Naive thymus-derived CD4-positive, alpha-beta T cell (primary cell): ENCODE results near the gene AFF2. TPM values are rescaled to one million over a fixed set of nuclear protein-coding genes. Genes with fewer than 3 reads are reported as not detected.

Experiments
- ATAC-seq: fragments of 150-1000 bp; cut with Tn5 transposase; 2 replicates; pipeline ENCODE4 v1.10.0; 2021; ENCODE audit warnings: mild to moderate bottlenecking, moderate library complexity
- CTCF ChIA-PET: fragments of 350-600 bp; sonication (Branson Sonifier 250); formaldehyde crosslinking; loops from one replicate; lab custom pipeline; 2021; ENCODE audit warnings: antibody characterized with exemption; lab: Charles Lee
- POLR2A ChIA-PET: fragments of 350-600 bp; sonication (Branson Sonifier 250); formaldehyde crosslinking; loops from one replicate; lab custom pipeline; 2021; ENCODE audit warnings: antibody characterized with exemption, inconsistent platforms; lab: Charles Lee
- DNase-seq, 9 donors: peaks; one replicate each; pipeline versions ENCODE4 v3.0.0 to v3.0.0-alpha.2; 2020 to 2022; ENCODE audit warnings: mixed read lengths in 1 of 9
- H3K27ac ChIP-seq: one replicate; pipeline ENCODE4 v1.7.0; 2013; ENCODE audit warnings: mild to moderate bottlenecking, low read depth, low read length, moderate library complexity
- H3K27me3 ChIP-seq, 2 donors: one replicate each; pipeline ENCODE4 v1.7.0; 2013; ENCODE audit warnings: low read length in 2 of 2, mild to moderate bottlenecking in 2 of 2, moderate library complexity in 2 of 2; ENCODE audit not compliant: control insufficient read depth in 2 of 2, insufficient read depth in 2 of 2
- H3K36me3 ChIP-seq, 3 experiments: 1 replicate in 2 of 3; 2 replicates in 1 of 3; pipeline ENCODE4 v1.7.0; 2013; ENCODE audit warnings: low read length in 3 of 3, mild to moderate bottlenecking in 3 of 3, moderate library complexity in 1 of 3; ENCODE audit not compliant: insufficient read depth in 3 of 3, control insufficient read depth in 2 of 3
- H3K4me1 ChIP-seq, 2 donors: one replicate each; pipeline ENCODE4 v1.7.0; 2013; ENCODE audit warnings: low read length in 2 of 2, mild to moderate bottlenecking in 2 of 2, moderate library complexity in 1 of 2; ENCODE audit not compliant: control insufficient read depth in 2 of 2, insufficient read depth in 2 of 2
- H3K4me3 ChIP-seq: 2 replicates; pipeline ENCODE4 v1.7.0; 2013; ENCODE audit warnings: mild to moderate bottlenecking, low read length
- H3K9me3 ChIP-seq, 3 experiments: 1 replicate in 2 of 3; 2 replicates in 1 of 3; pipeline ENCODE4 v1.7.0; 2013; ENCODE audit warnings: low read length in 3 of 3; ENCODE audit not compliant: control insufficient read depth in 2 of 3
- H3K27ac Mint-ChIP-seq, 9 donors: one replicate each; pipeline ENCODE4 v1.8.0; 2020 to 2022; ENCODE audit warnings: mixed read lengths in 9 of 9, mild to moderate bottlenecking in 8 of 9, moderate library complexity in 5 of 9, inconsistent platforms in 2 of 9
- H3K27me3 Mint-ChIP-seq, 5 donors: one replicate each; pipeline ENCODE4 v1.8.0; 2021 to 2022; ENCODE audit warnings: mixed read lengths in 5 of 5, mild to moderate bottlenecking in 1 of 5
- H3K36me3 Mint-ChIP-seq, 5 donors: one replicate each; pipeline ENCODE4 v1.8.0; 2020 to 2022; ENCODE audit warnings: mixed read lengths in 5 of 5, mild to moderate bottlenecking in 3 of 5, inconsistent platforms in 1 of 5
- H3K4me1 Mint-ChIP-seq, 7 donors: one replicate each; pipeline ENCODE4 v1.8.0; 2020 to 2022; ENCODE audit warnings: mixed read lengths in 7 of 7, mild to moderate bottlenecking in 3 of 7, inconsistent platforms in 1 of 7
- H3K4me3 Mint-ChIP-seq, 10 donors: one replicate each; pipeline ENCODE4 v1.8.0; 2020 to 2022; ENCODE audit warnings: mild to moderate bottlenecking in 10 of 10, mixed read lengths in 10 of 10, moderate library complexity in 6 of 10, inconsistent platforms in 2 of 10
- H3K9me3 Mint-ChIP-seq, 11 donors: one replicate each; pipeline ENCODE4 v1.8.0; 2020 to 2022; ENCODE audit warnings: mixed read lengths in 11 of 11, mild to moderate bottlenecking in 4 of 11, inconsistent platforms in 1 of 11, moderate library complexity in 1 of 11
- intact Hi-C, 2 donors: fragments of 100-400 bp; cut with micrococcal nuclease; formaldehyde crosslinking; loops; one replicate each; pipeline ENCODE4 v1.15.1; 2023
- polyA plus RNA-seq, 2 donors: library from polyadenylated mRNA; unstranded; fragments of 300-500 nt; fragmentation: Illumina TruSeq; gene quantifications; one replicate each; pipeline ENCODE4 v1.2.3, GENCODE V29; 2021
- total RNA-seq, 6 experiments: library from RNA in 5 of 6; stranded (reverse) in 5 of 6; gene quantifications; 1 replicate in 5 of 6; 2 replicates in 1 of 6; pipeline ENCODE4 v1.2.3 and lab custom pipeline; 2021 to 2026

AFF2 gene
- total and polyA plus RNA-seq, 7 experiments from 2014 or later = 0.31 to 6.0 (median 2.8) TPM

GRCh38 chrX:149002320-149002719 lies 501.9 kb downstream of the AFF2 start:
- no peaks in the 10 kb centered on the region for H3K9me3 Mint-ChIP-seq
- no peak overlapping the region for H3K4me3 Mint-ChIP-seq
- no peak for ATAC-seq
- Histone ChIP-seq H3K27ac (no peak overlapping the region), H3K36me3 (no peaks in the 10 kb centered on the region), H3K4me1 (no peaks in the 10 kb centered on the region), H3K4me3 (no peak overlapping the region), H3K9me3 (no peaks in the 10 kb centered on the region), H3K27me3 (no peaks in the 10 kb centered on the region)
- intact Hi-C loops = no loop called here
- no peak overlapping the region for H3K27ac Mint-ChIP-seq
- H3K4me1 Mint-ChIP-seq = peaks cover 0 to 1% (median 0%) of the 10 kb centered on the region in 7 donors
- H3K27me3 Mint-ChIP-seq = peaks cover 0 to 5% (median 0%) of the 10 kb centered on the region in 5 donors
- ChIA-PET POLR2A (no interaction called here), CTCF (no interaction called here)
- no peak for DNase-seq
- no peaks in the 10 kb centered on the region for H3K36me3 Mint-ChIP-seq

DNA sequence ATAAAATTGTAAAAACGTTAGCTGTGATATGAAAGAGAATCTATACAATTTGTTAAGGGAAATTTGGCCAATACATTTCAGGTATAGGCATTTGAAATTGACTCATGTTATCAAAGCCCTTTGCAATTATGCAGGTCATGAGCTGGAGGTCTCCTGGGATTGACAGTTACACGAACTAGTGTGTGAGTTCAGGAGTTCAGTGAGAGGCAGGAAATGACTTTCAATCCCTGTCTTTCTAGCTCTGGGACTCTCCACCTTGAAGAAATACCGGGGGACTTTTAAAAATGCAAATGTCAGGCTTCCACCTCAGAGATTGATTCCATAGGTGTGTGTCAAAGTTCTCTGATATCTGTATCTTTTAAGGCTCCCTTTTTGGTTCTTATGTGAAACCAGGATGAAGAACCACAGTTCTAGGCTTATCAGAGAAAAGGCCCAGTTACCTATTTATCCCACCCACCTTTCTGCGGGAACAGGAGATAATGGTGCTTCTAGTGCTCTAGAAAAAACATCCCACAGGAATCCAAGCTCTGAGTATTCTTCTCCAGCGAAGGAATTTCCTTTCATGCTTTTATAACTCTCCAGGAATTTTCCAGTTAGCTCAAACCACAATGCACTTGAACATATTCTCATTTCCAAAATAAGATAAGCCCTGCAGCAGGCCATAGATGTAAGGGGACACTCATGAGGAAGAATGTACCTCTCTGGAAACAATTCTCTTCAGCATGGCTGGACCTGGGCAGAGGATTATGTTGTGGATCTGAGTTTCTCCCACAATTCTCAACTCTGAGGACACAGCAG lies 503.6 kb downstream of the AFF2 start:
- no peaks in the 10 kb centered on the region for H3K9me3 ChIP-seq
- H3K4me3 ChIP-seq = no peak overlapping the region
- H3K4me1 ChIP-seq = no peaks in the 10 kb centered on the region
- no peaks in the 10 kb centered on the region for H3K36me3 ChIP-seq
- intact Hi-C loops = no loop called here
- no peak overlapping the region for H3K4me3 Mint-ChIP-seq
- H3K27me3 Mint-ChIP-seq = peaks cover 0 to 5% (median 0%) of the 10 kb centered on the region in 5 donors
- H3K27me3 ChIP-seq = no peaks in the 10 kb centered on the region
- ChIA-PET CTCF (no interaction called here), POLR2A (no interaction called here)
- no peaks in the 10 kb centered on the region for H3K36me3 Mint-ChIP-seq
- no peak overlapping the region for H3K27ac ChIP-seq
- ATAC-seq (no peak), DNase-seq (no peak)
- no peaks in the 10 kb centered on the region for H3K9me3 Mint-ChIP-seq
- H3K4me1 Mint-ChIP-seq = peaks cover 0 to 1% (median 0%) of the 10 kb centered on the region in 7 donors
- H3K27ac Mint-ChIP-seq = no peak overlapping the region

- intact Hi-C loops = no loop called here
- H3K4me3 Mint-ChIP-seq = no peak overlapping the region
- H3K27me3 Mint-ChIP-seq = peaks cover 0 to 5% (median 0%) of the 10 kb centered on the region in 5 donors
- Histone ChIP-seq H3K36me3 (no peaks in the 10 kb centered on the region), H3K27me3 (no peaks in the 10 kb centered on the region), H3K27ac (no peak overlapping the region), H3K4me3 (no peak overlapping the region), H3K9me3 (no peaks in the 10 kb centered on the region), H3K4me1 (no peaks in the 10 kb centered on the region)
- DNase-seq = no peak
- ChIA-PET POLR2A (no interaction called here), CTCF (no interaction called here)
- no peaks in the 10 kb centered on the region for H3K36me3 Mint-ChIP-seq
- H3K9me3 Mint-ChIP-seq = no peaks in the 10 kb centered on the region
- H3K27ac Mint-ChIP-seq = no peak overlapping the region
- peaks cover 0 to 1% (median 0%) of the 10 kb centered on the region in 7 donors for H3K4me1 Mint-ChIP-seq
- ATAC-seq = no peak
Measured at GRCh38 chrX:149004936-149005335, 504.5 kb downstream of the AFF2 start.

GRCh38 chrX:149006235-149006634 lies 505.8 kb downstream of the AFF2 start:
- Histone ChIP-seq H3K4me1 (no peaks in the 10 kb centered on the region), H3K36me3 (no peaks in the 10 kb centered on the region), H3K9me3 (no peaks in the 10 kb centered on the region), H3K27ac (no peak overlapping the region), H3K4me3 (no peak overlapping the region), H3K27me3 (no peaks in the 10 kb centered on the region)
- CTCF ChIA-PET = no interaction called here
- intact Hi-C loops = no loop called here
- DNase-seq (no peak), ATAC-seq (no peak)
- H3K4me1 Mint-ChIP-seq = peaks cover 0 to 1% (median 0%) of the 10 kb centered on the region in 7 donors
- H3K36me3 Mint-ChIP-seq = no peaks in the 10 kb centered on the region
- peaks cover 0 to 5% (median 0%) of the 10 kb centered on the region in 5 donors for H3K27me3 Mint-ChIP-seq
- H3K4me3 Mint-ChIP-seq = no peak overlapping the region
- POLR2A ChIA-PET = no interaction called here
- no peak overlapping the region for H3K27ac Mint-ChIP-seq
- H3K9me3 Mint-ChIP-seq = no peaks in the 10 kb centered on the region

GRCh38 chrX:149007423-149007822 lies 507.0 kb downstream of the AFF2 start:
- POLR2A ChIA-PET = no interaction called here
- Mint-ChIP-seq H3K36me3 (no peaks in the 10 kb centered on the region), H3K27me3 (peaks cover 0 to 5% (median 0%) of the 10 kb centered on the region in 5 donors), H3K27ac (no peak overlapping the region), H3K4me1 (peaks cover 0 to 1% (median 0%) of the 10 kb centered on the region in 7 donors), H3K4me3 (no peak overlapping the region), H3K9me3 (no peaks in the 10 kb centered on the region)
- Histone ChIP-seq H3K4me3 (no peak overlapping the region), H3K27ac (no peak overlapping the region), H3K4me1 (no peaks in the 10 kb centered on the region), H3K36me3 (no peaks in the 10 kb centered on the region), H3K9me3 (no peaks in the 10 kb centered on the region), H3K27me3 (no peaks in the 10 kb centered on the region)
- intact Hi-C loops = no loop called here
- ATAC-seq (no peak), DNase-seq (no peak)
- CTCF ChIA-PET = interaction anchor here (0.7 kb wide), 1 partner anchor 886 kb away, joined by 3 read pairs; no protein-coding TSS in a partner anchor

GRCh38 chrX:149010013-149010852 lies 509.8 kb downstream of the AFF2 start:
- H3K9me3 ChIP-seq = no peaks in the 10 kb centered on the region
- DNase-seq (no peak), ATAC-seq (no peak)
- ChIA-PET CTCF (no interaction called here), POLR2A (no interaction called here)
- no peaks in the 10 kb centered on the region for H3K27me3 ChIP-seq
- Mint-ChIP-seq H3K9me3 (peaks cover 0 to 2% (median 0%) of the 10 kb centered on the region in 11 donors), H3K36me3 (no peaks in the 10 kb centered on the region), H3K27me3 (no peaks in the 10 kb centered on the region), H3K27ac (no peak overlapping the region), H3K4me1 (no peaks in the 10 kb centered on the region), H3K4me3 (no peak overlapping the region)
- H3K4me1 ChIP-seq = no peaks in the 10 kb centered on the region
- intact Hi-C loops = no loop called here
- no peak overlapping the region for H3K27ac ChIP-seq
- H3K4me3 ChIP-seq = no peak overlapping the region
- no peaks in the 10 kb centered on the region for H3K36me3 ChIP-seq
